Endothelial cell of umbilical vein (primary cell): ENCODE measurements around the gene FAM120A. TPM values are rescaled to one million over a fixed set of nuclear protein-coding genes. Genes with fewer than 3 reads are reported as not detected.

Source experiments
- BruUV-seq: library from RNA; stranded (reverse); fragments of 400-500 nt; replicated peaks from 2 replicates; lab custom pipeline; 2021; lab: Mats Ljungman, UMichigan
- CTCF ChIA-PET: fragments of 300-600, 350-600 bp; sonication (Branson Sonifier 250); formaldehyde crosslinking; loops from one replicate; lab custom pipeline; 2021; ENCODE audit warnings: antibody characterized with exemption, inconsistent platforms; lab: Charles Lee
- POLR2A ChIA-PET: fragments of 300-600, 350-600 bp; sonication (Branson Sonifier 250); formaldehyde crosslinking; loops from one replicate; lab custom pipeline; 2021; ENCODE audit warnings: antibody characterized with exemption, inconsistent platforms; lab: Charles Lee
- DNase-seq: peaks from one replicate; pipeline ENCODE4 v3.0.0-alpha.2; 2011; ENCODE audit warnings: low read depth, low spot score
- FAIRE-seq: peaks from 2 replicates; lab custom pipeline; 2011; peaks lifted over from hg19 to GRCh38; lab: Jason Lieb, UNC
- H2AFZ ChIP-seq: 2 replicates; pipeline ENCODE4 v1.6.0; 2012; ENCODE audit warnings: low read depth, low read length, control low read depth, inconsistent platforms
- H3K27ac ChIP-seq: 2 replicates; pipeline ENCODE4 v1.5.1; 2011; ENCODE audit warnings: low read depth, mild to moderate bottlenecking, control low read depth, low read length, moderate library complexity; ENCODE audit not compliant: insufficient read depth
- H3K27me3 ChIP-seq, 2 experiments: 2 replicates each; pipeline versions ENCODE4 v1.6.0 to v1.6.1; 2011; ENCODE audit warnings: low read length in 2 of 2, mixed read lengths in 1 of 2; ENCODE audit not compliant: control insufficient read depth in 2 of 2, insufficient read depth in 2 of 2
- H3K36me3 ChIP-seq, 2 experiments: 2 replicates in 1 of 2; 3 replicates in 1 of 2; pipeline ENCODE4 v1.5.1; 2011; ENCODE audit warnings: low read length in 2 of 2, mild to moderate bottlenecking in 1 of 2, moderate library complexity in 1 of 2; ENCODE audit not compliant: control insufficient read depth in 2 of 2, insufficient read depth in 2 of 2; ENCODE audit errors: extremely low read depth in 1 of 2
- H3K4me1 ChIP-seq: 3 replicates; pipeline ENCODE4 v1.5.1; 2011; ENCODE audit warnings: mild to moderate bottlenecking, low read length; ENCODE audit not compliant: control insufficient read depth, insufficient read depth; ENCODE audit errors: extremely low read depth
- H3K4me2 ChIP-seq: 2 replicates; pipeline ENCODE4 v1.6.1; 2011; ENCODE audit warnings: low read length, control low read depth, mixed read lengths; ENCODE audit not compliant: insufficient read depth
- H3K4me3 ChIP-seq, 3 experiments: fragments of 200-600 bp in 1 of 3; sonication (generic), shearing (Covaris generic) in 1 of 3; replicated peaks in 1 of 3; 2 replicates each; pipeline ENCODE4 v1.5.1; 2011 to 2016; ENCODE audit warnings: control low read depth in 3 of 3, low read length in 3 of 3, mild to moderate bottlenecking in 2 of 3, inconsistent platforms in 1 of 3, low read depth in 1 of 3, moderate library complexity in 1 of 3; ENCODE audit not compliant: insufficient read depth in 1 of 3
- H3K79me2 ChIP-seq: 2 replicates; pipeline ENCODE4 v1.6.0; 2012; ENCODE audit warnings: low read length, inconsistent platforms; ENCODE audit not compliant: control insufficient read depth, insufficient read depth
- H3K9ac ChIP-seq: replicated peaks from 2 replicates; pipeline ENCODE3; 2011; ENCODE audit warnings: low read length, control low read depth; ENCODE audit not compliant: insufficient read depth; ENCODE audit errors: extremely low read depth
- H3K9me1 ChIP-seq: replicated peaks from 3 replicates; pipeline ENCODE4 v1.6.0; 2011; ENCODE audit warnings: mild to moderate bottlenecking, low read length; ENCODE audit not compliant: control insufficient read depth, insufficient read depth; ENCODE audit errors: extremely low read depth
- H3K9me3 ChIP-seq: replicated peaks from 2 replicates; pipeline ENCODE4 v1.5.1; 2012; ENCODE audit warnings: low read length, inconsistent platforms; ENCODE audit not compliant: control insufficient read depth, insufficient read depth
- H4K20me1 ChIP-seq: replicated peaks from 2 replicates; pipeline ENCODE3; 2011; ENCODE audit warnings: mild to moderate bottlenecking, low read length; ENCODE audit not compliant: control insufficient read depth, insufficient read depth; ENCODE audit errors: extremely low read depth
- CTCF ChIP-seq, 2 donors: IDR thresholded peaks; 1 replicate in 1 of 2; 2 replicates in 1 of 2; pipeline ENCODE4 v1.5.1; 2011; ENCODE audit warnings: low read length in 2 of 2, mild to moderate bottlenecking in 2 of 2, moderate library complexity in 2 of 2, control low read depth in 1 of 2, inconsistent platforms in 1 of 2, low read depth in 1 of 2; ENCODE audit not compliant: insufficient read depth in 1 of 2; ENCODE audit errors: extremely low read depth in 1 of 2
- EZH2 ChIP-seq: IDR thresholded peaks from 2 replicates; pipeline ENCODE4 v1.6.1; 2012; ENCODE audit warnings: borderline replicate concordance, low read depth, mild to moderate bottlenecking, moderate library complexity, low read length, inconsistent platforms; ENCODE audit not compliant: severe bottlenecking
- FOS ChIP-seq: IDR thresholded peaks from 2 replicates; pipeline ENCODE4 v1.6.1; 2011; ENCODE audit warnings: mild to moderate bottlenecking, low read length, moderate library complexity, borderline replicate concordance; ENCODE audit not compliant: insufficient read depth
- GATA2 ChIP-seq: IDR thresholded peaks from 2 replicates; pipeline ENCODE4 v1.7.0; 2011; ENCODE audit warnings: low read depth, mild to moderate bottlenecking, moderate library complexity, mixed read lengths, low read length; ENCODE audit not compliant: insufficient read length, insufficient read depth
- JUN ChIP-seq: IDR thresholded peaks from 2 replicates; pipeline ENCODE4 v1.6.1; 2011; ENCODE audit warnings: borderline replicate concordance, low read depth; ENCODE audit not compliant: insufficient read length, insufficient read depth
- MAX ChIP-seq: IDR thresholded peaks from 2 replicates; pipeline ENCODE4 v1.6.1; 2011; ENCODE audit not compliant: insufficient read depth, insufficient read length
- MYC ChIP-seq: IDR thresholded peaks from one replicate; pipeline ENCODE4 v1.6.1; 2011; ENCODE audit warnings: mild to moderate bottlenecking, low read depth, low read length
- POLR2A ChIP-seq: IDR thresholded peaks from 2 replicates; pipeline ENCODE4 v1.6.1; 2012; ENCODE audit warnings: low read depth, mild to moderate bottlenecking, control low read depth, low read length
- POLR2AphosphoS5 ChIP-seq: IDR thresholded peaks from 2 replicates; pipeline ENCODE4 v1.6.1; 2012; ENCODE audit warnings: low read depth, mild to moderate bottlenecking, control low read depth, low read length, moderate library complexity; ENCODE audit not compliant: insufficient read depth
- dilution Hi-C: fragments of 300-500 bp; cut with MboI; formaldehyde crosslinking; loops from one replicate; pipeline ENCODE4 v1.15.0; 2019; ENCODE audit warnings: low sequenced_read_pairs; ENCODE audit not compliant: extremely low pct_ligation_motif_present
- intact Hi-C: fragments of 100-400 bp; cut with micrococcal nuclease; formaldehyde crosslinking; loops from one replicate; pipeline ENCODE4 v1.10.0; 2022
- polyA plus RNA-seq, 4 experiments: library from polyadenylated mRNA; depleted of rRNA in 3 of 4; stranded (reverse) in 3 of 4; unstranded in 1 of 4; fragments of >200 nt; gene quantifications; 2 replicates each; pipeline versions ENCODE4 v1.2.1 to v1.2.3, GENCODE V29; 2011 to 2012; ENCODE audit warnings: missing spikeins in 1 of 4
- total RNA-seq: library from RNA; stranded (reverse); gene quantifications from 2 replicates; pipeline ENCODE4 v1.2.3, GENCODE V29; 2021

Gene FAM120A
- total and polyA plus RNA-seq, 2 donors (not counting 3 experiments of a cell fraction or from before 2014, with no cell fraction given): 66.8 to 126 TPM

- Histone ChIP-seq H3K4me2 (no peak overlapping the region), H3K4me1 (peaks cover 6% of the 10 kb centered on the region), H3K27ac (no peak overlapping the region), H3K79me2 (peaks cover 39% of the 10 kb centered on the region), H3K9me3 (no peaks in the 10 kb centered on the region), H3K27me3 (no peaks in the 10 kb centered on the region), H3K36me3 (no peaks in the 10 kb centered on the region), H3K4me3 (no peak overlapping the region), H4K20me1 (no peaks in the 10 kb centered on the region), H3K9ac (no peak overlapping the region), H2AFZ (no peak overlapping the region), H3K9me1 (no peaks in the 10 kb centered on the region)
- TF ChIP-seq POLR2AphosphoS5 (no peak), MYC (no peak), FOS (no peak), POLR2A (no peak), GATA2 (no peak), EZH2 (no peak)
- no peak for DNase-seq
- dilution Hi-C loops (no loop called here), intact Hi-C loops (no loop called here)
- FAIRE-seq: no peak
- ChIA-PET POLR2A (no interaction called here), CTCF (no interaction called here)
- BruUV-seq: no TSS peak
Measured at GRCh38 chr9:93585695-93586094, 134.2 kb downstream of the FAM120A start.

GRCh38 chr9:93586290-93587057 lies 135.0 kb downstream of the FAM120A start:
- POLR2A ChIA-PET: no interaction called here
- DNase-seq (no peak), FAIRE-seq (no peak)
- TF ChIP-seq POLR2AphosphoS5 (no peak), MAX (no peak), JUN (no peak), MYC (no peak), CTCF (IDR thresholded peaks at IDR 0.05; ENCODE audit: extremely low read depth in 1 of 2, insufficient read depth in 1 of 2, low read depth in 1 of 2, low read length in 2 of 2) (no peak), GATA2 (no peak), POLR2A (no peak), FOS (no peak), EZH2 (no peak)
- Histone ChIP-seq H3K27me3 (no peaks in the 10 kb centered on the region), H3K27ac (no peak overlapping the region), H3K4me1 (peaks cover 6% of the 10 kb centered on the region), H3K9me1 (no peaks in the 10 kb centered on the region), H3K9ac (no peak overlapping the region), H3K9me3 (no peaks in the 10 kb centered on the region), H2AFZ (no peak overlapping the region), H4K20me1 (no peaks in the 10 kb centered on the region), H3K4me3 (no peak overlapping the region), H3K79me2 (peaks cover 37% of the 10 kb centered on the region), H3K36me3 (no peaks in the 10 kb centered on the region), H3K4me2 (no peak overlapping the region)
- intact Hi-C loops: no loop called here
- dilution Hi-C loops: no loop called here
- no TSS peak for BruUV-seq
- CTCF ChIA-PET: no interaction called here
